Cardiac septum (tissue), 1 donor: ENCODE results near the gene APOBEC3A. TPM values are rescaled to one million over a fixed set of nuclear protein-coding genes. Genes with fewer than 3 reads are reported as not detected.
"Not testable (repeated sequence)": the region's sequence is repeated elsewhere in the genome, so short reads cannot be mapped to it uniquely, and the experiment has no call there.

Experiments
- DNase-seq: peaks from one replicate; pipeline ENCODE4 v3.0.0-alpha.2; 2020; ENCODE audit warnings: low spot score
- intact Hi-C: fragments of 100-400 bp; cut with DNase I; formaldehyde crosslinking; loops from one replicate; pipeline ENCODE4 v1.14.0; 2022
- total RNA-seq: library from RNA; stranded (reverse); fragmentation: NEBNext Ultra II Directional; extraction: Animal tissue kit (Norgen Biotek cat#: 25700); gene quantifications from one replicate; pipeline ENCODE4 v1.2.1, GENCODE V29; 2021
- donor health status: DM: no; HTN: no; CAD: no.

The APOBEC3A gene
- total RNA-seq, 1 donor from 2014 or later, result 1.7 TPM

- intact Hi-C loops, result no loop called here
- DNase-seq, result no peak
These were observed 15.1 kb downstream of the APOBEC3A start for GRCh38 chr22:38972558-38972957.

DNA sequence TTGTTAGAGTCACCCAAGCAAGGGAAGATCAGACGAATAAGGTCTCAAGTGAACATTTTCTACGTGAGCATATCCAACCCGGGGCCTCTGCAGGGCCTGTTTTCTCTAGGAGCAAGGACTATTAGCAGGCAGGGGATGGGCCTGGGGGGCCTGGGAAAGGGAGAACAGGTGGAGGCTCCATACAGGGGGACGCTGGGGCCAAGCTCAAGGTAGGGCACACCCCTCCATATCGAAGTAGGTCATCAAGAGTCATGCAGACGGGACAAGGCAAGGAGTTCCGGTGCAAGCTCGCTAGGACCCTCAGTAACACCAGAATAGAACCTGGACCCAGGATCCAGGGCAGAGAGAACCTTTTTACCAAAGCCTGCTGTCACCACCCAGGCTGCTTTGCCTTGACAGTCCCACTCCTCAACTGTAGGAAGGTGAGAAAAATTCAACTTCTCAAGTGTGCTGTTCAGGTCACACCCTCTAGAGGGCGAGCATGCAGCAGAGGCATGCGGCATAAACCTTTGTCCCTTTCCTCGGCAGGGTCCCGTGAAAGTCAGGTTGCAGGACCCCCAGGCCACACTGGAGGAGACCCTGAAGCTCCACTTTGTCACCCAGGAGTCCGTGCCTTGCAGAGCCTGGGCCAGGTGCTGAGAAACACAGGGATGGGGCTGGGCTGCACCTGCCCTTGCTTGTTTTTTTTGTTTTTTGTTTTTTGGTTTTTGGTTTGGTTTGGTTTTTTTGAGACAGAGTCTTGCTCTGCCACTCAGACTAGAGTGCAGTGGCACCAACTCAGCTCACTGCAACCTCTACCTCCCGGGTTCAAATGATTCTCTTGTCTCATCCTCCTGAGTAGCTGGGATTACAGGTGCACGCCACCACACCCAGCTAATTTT is 16.1 kb downstream of the APOBEC3A start:
- intact Hi-C loops, result no loop called here
- DNase-seq, result no peak

DNA sequence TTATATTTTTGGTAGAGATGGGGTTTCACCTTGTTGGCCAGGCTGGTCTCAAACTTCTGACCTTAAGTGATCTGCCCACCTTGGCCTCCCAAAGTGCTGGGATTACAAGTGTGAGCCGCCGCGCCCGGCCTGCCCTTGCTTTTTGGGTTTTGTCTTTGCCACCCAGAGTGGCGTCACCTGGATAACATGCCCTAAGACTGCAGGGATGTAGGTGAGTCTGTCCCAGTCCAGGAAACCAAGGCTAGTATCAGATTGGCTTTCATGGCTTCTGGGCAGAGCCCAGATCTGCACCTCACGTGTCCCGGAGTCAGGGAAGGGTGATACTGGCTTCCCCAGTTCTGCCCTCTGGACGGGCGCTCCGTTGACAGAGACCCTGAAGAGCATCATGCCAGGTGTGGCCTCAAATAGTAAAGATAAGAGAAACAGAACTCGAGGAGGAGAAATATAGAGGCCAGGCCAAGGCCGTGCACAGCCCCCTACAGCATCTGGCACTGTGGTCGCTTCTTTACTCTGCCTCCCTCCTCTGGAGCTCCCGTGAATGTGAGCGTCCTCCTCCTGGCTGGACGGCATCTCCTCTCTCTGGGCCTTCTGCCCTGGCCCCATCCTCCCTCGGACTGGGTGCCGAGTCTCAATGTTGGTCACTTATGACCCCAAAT is 16.9 kb downstream of the APOBEC3A start:
- intact Hi-C loops, result no loop called here
- no peak for DNase-seq

DNA sequence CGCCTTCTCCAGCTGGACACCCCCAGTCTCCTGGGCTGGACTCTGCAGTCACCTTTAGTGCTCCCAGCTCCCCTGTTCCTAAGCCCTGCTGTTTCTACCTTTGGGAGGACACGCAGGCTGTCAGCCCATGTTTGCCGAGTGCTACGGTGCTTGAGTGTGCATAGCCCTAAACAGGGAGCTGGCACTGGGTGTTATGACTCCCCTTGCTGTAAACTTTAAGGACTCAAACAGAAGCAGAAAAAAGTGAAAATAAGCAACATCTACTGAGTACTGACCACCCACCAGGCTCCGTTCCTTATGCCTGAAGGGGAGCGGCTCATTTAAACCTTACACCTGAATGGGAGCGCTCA is 17.4 kb downstream of the APOBEC3A start:
- intact Hi-C loops, result no loop called here
- DNase-seq, result no peak

- intact Hi-C loops, DNase-seq: not testable (repeated sequence)
These were observed 19.9 kb downstream of the APOBEC3A start for GRCh38 chr22:38977289-38977688.

- DNase-seq, intact Hi-C loops: not testable (repeated sequence)
These were observed 23.2 kb downstream of the APOBEC3A start for GRCh38 chr22:38980587-38980986.

- DNase-seq, result no peak
- intact Hi-C loops, result no loop called here
These were observed 23.9 kb downstream of the APOBEC3A start for GRCh38 chr22:38981005-38981991.

DNA sequence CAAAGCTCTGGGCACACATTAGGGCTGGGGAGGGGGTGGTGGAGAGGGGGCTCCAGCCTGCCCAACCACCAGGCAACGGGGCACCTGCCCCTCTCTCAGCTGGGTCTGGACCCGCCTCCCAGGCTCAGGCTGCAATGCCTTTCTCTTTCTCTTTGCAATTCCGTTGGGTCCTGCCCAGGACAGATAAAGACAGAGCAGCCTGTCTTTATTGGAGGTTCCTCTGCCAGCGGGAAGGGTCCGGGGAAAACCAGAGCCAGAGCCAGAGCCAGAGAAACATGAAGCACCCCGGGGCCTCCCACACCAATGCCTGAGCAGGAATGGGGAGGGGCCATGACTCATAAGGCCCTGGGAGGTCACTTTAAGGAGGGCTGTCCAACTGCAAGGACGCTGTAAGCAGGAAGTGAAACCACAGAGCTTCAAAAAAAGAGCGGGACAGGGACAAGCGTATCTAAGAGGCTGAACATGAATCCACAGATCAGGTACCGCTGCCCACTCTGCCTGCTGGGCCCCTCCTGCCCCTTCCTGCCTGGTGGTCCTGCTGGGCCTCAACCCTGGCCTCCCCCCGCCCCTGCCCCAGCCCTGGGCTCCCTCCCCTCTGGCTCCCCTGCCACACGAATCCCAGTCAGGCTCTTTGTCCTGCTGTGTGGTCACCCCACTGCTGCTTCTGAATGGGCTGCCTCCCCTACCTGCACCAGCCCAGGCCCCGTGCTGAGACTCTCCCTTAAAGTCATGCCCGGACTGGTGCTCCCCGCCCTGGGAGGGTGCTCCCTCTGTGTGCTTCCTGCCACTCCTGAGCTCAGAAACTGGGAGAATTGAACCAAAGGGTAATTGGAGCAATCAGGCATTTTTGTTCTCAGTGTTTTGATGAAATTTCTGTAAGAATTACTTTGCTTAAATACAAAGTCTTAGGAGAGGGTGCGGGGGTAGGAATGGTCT is 24.9 kb downstream of the APOBEC3A start, which contains the start of gene APOBEC3B:
Gene APOBEC3B (plus strand): TSS at position 356 of the 936 bp plus-strand sequence. CDS start 107 bp downstream, at position 463.
- DNase-seq, result peak; percentile 90
- intact Hi-C loops, result no loop called here

DNA sequence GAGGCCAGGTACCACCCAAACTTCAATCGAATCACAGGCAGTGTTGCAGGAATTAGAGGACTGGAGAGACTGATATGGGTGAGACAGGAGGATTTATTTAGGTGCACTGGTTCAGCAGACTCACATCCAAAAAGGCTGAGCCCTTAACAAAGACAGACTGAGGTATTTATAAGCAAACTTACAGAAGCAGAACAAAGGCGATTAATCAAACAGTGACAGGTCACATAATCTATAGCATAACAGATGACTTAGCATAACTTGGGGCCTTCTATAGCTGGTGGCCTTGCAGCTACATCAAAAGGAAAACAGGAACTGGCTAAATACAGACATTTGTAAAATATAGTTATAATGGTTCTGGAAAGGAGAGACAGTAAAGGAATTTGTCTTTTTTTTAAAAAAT is 26.8 kb downstream of the APOBEC3A start:
- intact Hi-C loops, result no loop called here

DNA sequence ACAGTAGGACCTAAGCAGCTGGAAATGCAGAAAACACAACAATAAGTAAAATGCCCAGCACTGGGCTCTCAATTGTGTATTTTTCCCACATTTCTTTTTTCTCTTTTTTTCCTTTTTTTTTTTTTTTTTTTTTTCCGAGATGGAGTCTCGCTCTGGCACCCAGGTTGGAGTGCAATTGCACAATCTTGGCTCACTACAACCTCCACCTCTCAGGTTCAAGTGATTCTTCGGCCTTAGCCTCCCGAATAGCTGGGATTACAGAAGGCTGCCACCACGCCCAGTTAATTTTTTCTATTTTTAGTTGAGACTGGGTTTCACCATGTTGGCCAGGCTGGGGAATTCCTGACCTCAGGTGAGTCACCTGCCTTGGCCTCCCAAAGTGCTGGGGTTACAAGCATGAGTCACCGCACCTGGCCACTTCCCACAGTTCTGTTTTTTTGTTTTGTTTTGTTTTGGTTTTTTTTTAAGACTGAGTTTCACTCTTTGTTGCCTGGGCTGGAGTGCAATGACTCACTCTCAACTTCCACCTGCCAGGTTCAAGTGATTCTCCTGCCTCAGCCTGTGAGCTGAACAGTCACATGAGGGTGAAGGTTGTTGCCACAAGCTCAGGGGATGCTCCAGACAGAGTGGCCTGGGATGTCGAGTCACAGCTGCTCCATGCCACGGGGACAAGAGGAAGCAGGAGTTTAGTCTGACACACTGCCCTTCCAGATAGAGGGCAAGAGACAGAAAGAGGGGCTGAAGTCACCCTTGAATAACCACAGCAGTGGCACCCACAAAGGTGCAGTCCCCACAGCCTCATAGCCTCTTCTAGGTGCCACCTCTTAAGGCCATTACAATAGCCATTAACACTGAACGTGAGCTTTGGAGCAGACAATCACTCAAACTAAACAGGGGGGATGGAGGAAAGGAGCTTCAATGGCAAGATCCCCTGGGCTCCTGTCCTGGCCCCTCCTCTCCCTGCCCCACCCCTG is 27.7 kb downstream of the APOBEC3A start:
- intact Hi-C loops, DNase-seq: not testable (repeated sequence)

More for the DNA sequence above, 26.8 kb downstream of the APOBEC3A start:
- DNase-seq, result no peak

DNA sequence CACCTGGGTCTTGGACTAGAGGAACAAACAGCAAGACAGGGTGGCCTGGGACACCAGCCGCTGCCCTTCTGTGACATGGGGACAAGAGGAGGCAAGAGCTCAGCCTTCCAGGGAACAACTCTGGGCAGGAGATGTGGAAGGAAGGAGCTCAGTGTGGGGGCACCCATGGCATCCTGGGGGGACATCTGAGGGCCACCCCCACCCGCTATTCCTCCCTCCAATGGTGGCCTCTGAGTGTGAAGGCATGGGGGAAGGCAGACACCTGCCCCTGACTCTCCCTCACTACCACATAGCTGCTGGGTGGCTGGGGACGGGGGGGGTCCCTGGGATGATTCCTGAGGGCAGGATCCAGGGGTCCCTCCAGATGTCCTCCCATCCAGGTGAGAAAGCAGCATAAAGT is 29.2 kb downstream of the APOBEC3A start:
- intact Hi-C loops, result no loop called here
- no peak for DNase-seq

GRCh38 chr22:38987171-38987895 is 29.9 kb downstream of the APOBEC3A start:
- no peak for DNase-seq

DNA sequence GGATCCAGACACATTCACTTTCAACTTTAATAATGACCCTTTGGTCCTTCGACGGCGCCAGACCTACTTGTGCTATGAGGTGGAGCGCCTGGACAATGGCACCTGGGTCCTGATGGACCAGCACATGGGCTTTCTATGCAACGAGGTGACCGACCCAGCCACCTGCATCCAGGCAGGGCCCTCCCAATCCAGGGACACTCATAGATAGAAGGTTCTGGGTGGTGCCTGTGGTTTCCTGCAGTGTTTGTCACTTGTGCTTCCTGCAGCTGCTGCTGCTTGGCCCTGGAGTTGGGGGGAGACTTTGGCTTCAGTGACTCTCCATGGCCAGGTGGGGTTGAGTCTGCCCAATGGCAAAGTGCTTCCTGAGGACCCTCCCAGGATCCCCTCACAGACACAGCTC is 32.1 kb downstream of the APOBEC3A start:
- DNase-seq, result no peak
- intact Hi-C loops, result no loop called here

More at GRCh38 chr22:38987171-38987895, 29.9 kb downstream of the APOBEC3A start:
- intact Hi-C loops, result no loop called here

DNA sequence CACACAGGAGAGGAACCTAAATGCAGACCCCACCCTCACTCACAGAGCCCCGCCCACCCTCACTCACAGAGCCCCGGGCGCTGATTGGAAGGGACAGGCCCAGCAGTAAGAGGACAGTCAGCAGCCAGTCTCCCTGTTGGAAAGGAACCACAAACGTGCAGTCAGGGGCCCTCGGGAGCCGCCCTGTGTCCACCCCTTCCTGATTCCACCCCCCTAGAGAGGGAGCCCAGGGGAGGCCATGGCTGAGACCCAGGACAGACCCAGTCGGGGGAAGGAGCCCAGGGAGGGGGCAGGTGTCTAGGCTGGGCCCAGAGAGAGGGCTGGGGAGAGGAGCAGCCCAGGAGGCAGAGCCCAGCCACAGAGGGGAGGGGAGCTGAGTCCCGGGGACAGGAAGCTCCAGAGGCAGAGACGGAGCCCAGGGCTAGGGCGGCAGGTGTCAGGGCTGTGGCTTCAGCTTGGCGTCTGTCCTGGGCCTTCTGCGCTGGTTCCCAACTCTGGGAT is 35.5 kb downstream of the APOBEC3A start:
- intact Hi-C loops, DNase-seq: not testable (repeated sequence)

GRCh38 chr22:38996105-38996504 is 38.7 kb downstream of the APOBEC3A start:
- no peak for DNase-seq
- intact Hi-C loops, result no loop called here

- intact Hi-C loops, result no loop called here
- DNase-seq, result no peak
These were observed 40.1 kb downstream of the APOBEC3A start for GRCh38 chr22:38997518-38997917.
